A673 (cell line): ENCODE results near the gene FUT4. TPM values are rescaled to one million over a fixed set of nuclear protein-coding genes. Genes with fewer than 3 reads are reported as not detected.

Source experiments
- BruUV-seq: library from RNA; stranded (reverse); fragments of 400-500 nt; replicated peaks from 2 replicates; lab custom pipeline; 2021; lab: Mats Ljungman, UMichigan
- CTCF ChIA-PET: fragments of 300-600 bp; sonication (Branson Sonifier 250); formaldehyde crosslinking; loops from one replicate; lab custom pipeline; 2022; ENCODE audit warnings: antibody characterized with exemption; lab: Charles Lee
- POLR2A ChIA-PET: fragments of 300-600 bp; sonication (Branson Sonifier 250); formaldehyde crosslinking; loops from one replicate; lab custom pipeline; 2022; ENCODE audit warnings: antibody characterized with exemption; ENCODE audit not compliant: low non-redundant PET; lab: Charles Lee
- DNase-seq: peaks from one replicate; pipeline ENCODE4 v3.0.0-alpha.2; 2015; ENCODE audit warnings: low spot score
- H3K27ac ChIP-seq: fragments of 200-600 bp; sonication (generic); 2 replicates; pipeline ENCODE4 v1.5.1; 2016; ENCODE audit warnings: mixed run types, low read depth, mild to moderate bottlenecking, mixed read lengths, antibody characterized with exemption, low read length; ENCODE audit not compliant: poor library complexity, severe bottlenecking
- H3K27me3 ChIP-seq: fragments of 200-600 bp; sonication (generic); replicated peaks from 2 replicates; pipeline ENCODE4 v1.6.1; 2017; ENCODE audit warnings: mixed run types, low read depth, mild to moderate bottlenecking, mixed read lengths, antibody characterized with exemption, low read length; ENCODE audit not compliant: insufficient read depth, poor library complexity
- H3K36me3 ChIP-seq: fragments of 200-600 bp; sonication (generic); 2 replicates; pipeline ENCODE4 v1.6.1; 2016; ENCODE audit warnings: mixed run types, mild to moderate bottlenecking, mixed read lengths, antibody characterized with exemption, low read length; ENCODE audit not compliant: insufficient read depth, poor library complexity, severe bottlenecking
- H3K4me1 ChIP-seq: fragments of 200-600 bp; sonication (generic); 2 replicates; pipeline ENCODE4 v1.6.1; 2017; ENCODE audit warnings: mixed run types, mild to moderate bottlenecking, mixed read lengths, antibody characterized with exemption, low read length; ENCODE audit not compliant: insufficient read depth, poor library complexity, severe bottlenecking
- H3K4me3 ChIP-seq: fragments of 200-600 bp; sonication (generic); 2 replicates; pipeline ENCODE4 v1.5.1; 2016; ENCODE audit warnings: low read depth, mixed run types, mild to moderate bottlenecking, mixed read lengths, low read length; ENCODE audit not compliant: poor library complexity, severe bottlenecking
- H3K9me3 ChIP-seq: fragments of 200-600 bp; sonication (generic); 2 replicates; pipeline ENCODE4 v1.6.1; 2016; ENCODE audit warnings: mixed run types, low read depth, mild to moderate bottlenecking, mixed read lengths, antibody characterized with exemption, low read length; ENCODE audit not compliant: poor library complexity, severe bottlenecking
- EZH2 ChIP-seq: fragments of 200-600 bp; sonication (generic); IDR thresholded peaks from 2 replicates; pipeline ENCODE4 v1.6.1; 2017; ENCODE audit warnings: borderline replicate concordance, low read depth, mild to moderate bottlenecking, mixed read lengths, antibody characterized with exemption, low read length; ENCODE audit not compliant: poor library complexity, severe bottlenecking
- intact Hi-C: fragments of 100-400 bp; cut with micrococcal nuclease; formaldehyde crosslinking; loops from one replicate; pipeline ENCODE4 v1.10.0; 2022; ENCODE audit not compliant: unreplicated experiment
- total RNA-seq: library from RNA; stranded (reverse); gene quantifications from 2 replicates; pipeline ENCODE4 v1.2.3, GENCODE V29; 2021
- TF ChIP-seq, protein P1 (sequence below): fragments of 300-800, 200-600 bp; sonication (generic); conservative IDR thresholded peaks from 2 replicates; pipeline ENCODE4 v1.5.1; 2017; ENCODE audit warnings: low read depth, mild to moderate bottlenecking, antibody characterized with exemption, low read length, moderate library complexity, mixed read lengths

Gene FUT4
- total RNA-seq, 1 experiment from 2014 or later: 7.7 TPM

DNA sequence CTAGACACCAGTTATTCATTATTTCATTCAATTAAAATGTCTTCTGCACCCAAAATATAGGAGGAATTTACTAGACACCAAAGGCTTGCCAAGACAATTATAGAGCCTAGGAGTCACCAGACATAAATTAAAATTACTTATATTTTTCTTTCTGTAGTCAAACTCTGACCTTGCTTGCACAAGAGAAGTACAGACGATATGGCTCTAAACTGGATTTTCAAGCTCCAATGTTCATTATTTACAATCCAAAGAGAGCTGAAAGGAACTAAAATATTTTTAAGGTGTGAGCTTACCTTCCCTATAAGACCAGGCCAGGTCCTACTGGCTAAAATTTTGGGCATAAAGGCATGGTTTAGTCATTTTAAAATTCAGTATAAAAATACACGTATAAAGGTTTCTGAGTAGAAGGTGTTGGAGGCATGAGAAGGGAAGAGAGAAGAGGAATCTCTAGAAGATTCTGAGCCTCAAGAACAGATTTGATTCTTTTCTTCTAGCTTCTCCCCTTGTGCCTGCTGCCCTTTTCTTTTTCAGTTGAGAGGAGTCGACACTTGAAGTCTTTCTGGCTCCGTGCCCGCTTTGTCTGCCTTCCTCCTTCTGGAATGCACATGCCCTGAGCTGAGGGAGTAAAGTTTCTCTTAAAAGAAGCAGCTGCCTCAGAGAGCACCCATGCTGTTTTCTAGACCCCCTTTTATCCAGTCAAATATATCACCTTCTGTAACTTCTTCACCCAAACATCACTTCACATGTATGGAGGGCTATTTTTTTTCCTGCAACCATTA is 18.0 kb upstream of the FUT4 start:
- POLR2A ChIA-PET: interaction anchor here (0.5 to 0.6 kb wide), 2 partner anchors 15 to 681 kb away, joined by 3 to 4 read pairs; no protein-coding TSS in a partner anchor
- Histone ChIP-seq H3K27ac (no peak overlapping the region), H3K36me3 (no peaks in the 10 kb centered on the region), H3K27me3 (no peaks in the 10 kb centered on the region), H3K4me3 (no peak overlapping the region), H3K9me3 (no peaks in the 10 kb centered on the region), H3K4me1 (no peaks in the 10 kb centered on the region)
- intact Hi-C loops: no loop called here
- no peak for TF ChIP-seq EZH2
- TF ChIP-seq, protein P1, sequence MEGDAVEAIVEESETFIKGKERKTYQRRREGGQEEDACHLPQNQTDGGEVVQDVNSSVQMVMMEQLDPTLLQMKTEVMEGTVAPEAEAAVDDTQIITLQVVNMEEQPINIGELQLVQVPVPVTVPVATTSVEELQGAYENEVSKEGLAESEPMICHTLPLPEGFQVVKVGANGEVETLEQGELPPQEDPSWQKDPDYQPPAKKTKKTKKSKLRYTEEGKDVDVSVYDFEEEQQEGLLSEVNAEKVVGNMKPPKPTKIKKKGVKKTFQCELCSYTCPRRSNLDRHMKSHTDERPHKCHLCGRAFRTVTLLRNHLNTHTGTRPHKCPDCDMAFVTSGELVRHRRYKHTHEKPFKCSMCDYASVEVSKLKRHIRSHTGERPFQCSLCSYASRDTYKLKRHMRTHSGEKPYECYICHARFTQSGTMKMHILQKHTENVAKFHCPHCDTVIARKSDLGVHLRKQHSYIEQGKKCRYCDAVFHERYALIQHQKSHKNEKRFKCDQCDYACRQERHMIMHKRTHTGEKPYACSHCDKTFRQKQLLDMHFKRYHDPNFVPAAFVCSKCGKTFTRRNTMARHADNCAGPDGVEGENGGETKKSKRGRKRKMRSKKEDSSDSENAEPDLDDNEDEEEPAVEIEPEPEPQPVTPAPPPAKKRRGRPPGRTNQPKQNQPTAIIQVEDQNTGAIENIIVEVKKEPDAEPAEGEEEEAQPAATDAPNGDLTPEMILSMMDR: no peak
- peak; percentile 82 for DNase-seq
- CTCF ChIA-PET: no interaction called here
- BruUV-seq: no TSS peak

DNA sequence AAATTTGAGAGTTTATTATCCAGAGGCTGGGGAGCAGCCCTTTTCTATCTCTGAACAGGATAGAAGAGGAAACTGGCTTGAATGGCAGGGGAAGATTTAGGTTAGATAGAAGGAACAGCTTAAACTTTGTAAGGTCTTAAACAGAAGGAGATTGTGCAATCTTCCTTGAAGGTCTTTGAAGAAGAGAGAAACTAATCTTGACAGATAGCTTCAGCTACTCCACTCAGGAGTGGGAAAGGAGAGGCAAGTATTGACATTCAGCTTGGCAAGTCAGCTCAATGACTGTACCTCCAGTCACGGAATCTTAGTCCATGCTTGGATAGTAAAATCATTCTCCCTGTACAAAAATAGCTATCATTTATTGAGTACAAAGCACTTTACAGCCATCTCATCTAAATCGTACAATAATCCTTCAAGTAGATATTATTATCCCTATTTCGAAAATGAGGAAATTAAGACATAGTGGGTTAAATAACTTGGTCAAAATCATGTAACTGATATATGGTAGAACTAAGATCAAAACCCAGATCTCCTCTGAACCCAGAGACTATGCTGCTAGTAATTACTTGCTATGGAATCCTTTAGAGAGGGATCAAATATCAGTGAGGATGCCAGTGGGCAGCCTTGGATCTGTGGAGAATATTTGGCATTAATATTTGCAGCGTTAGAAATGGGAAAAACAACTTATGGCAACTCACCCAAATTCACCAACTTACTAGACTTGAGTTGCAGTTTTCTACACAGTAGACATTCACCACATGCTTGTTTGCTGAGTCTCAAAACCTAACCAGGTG is 16.9 kb upstream of the FUT4 start:
- intact Hi-C loops: no loop called here
- DNase-seq: peak; percentile 17
- POLR2A ChIA-PET: no interaction called here

DNA sequence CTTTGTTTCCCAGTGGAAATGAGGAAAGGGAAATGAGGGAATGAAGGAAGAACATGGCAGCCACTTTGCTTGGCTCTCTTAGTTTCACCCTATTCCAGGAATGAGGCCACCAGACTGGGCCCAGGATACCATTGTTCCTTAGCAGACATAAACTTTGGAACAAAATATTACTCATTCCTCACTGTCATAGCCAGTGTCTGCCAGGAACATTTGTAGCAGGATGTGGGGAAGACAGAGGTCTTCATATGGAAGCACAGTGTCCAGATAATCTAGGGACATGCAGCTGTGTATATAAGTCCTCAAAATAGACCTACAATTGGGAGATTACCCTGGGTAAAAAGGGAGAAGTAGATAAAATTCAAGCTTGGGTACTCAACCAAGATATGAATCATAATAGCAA is 15.2 kb upstream of the FUT4 start:
- Histone ChIP-seq H3K4me3 (no peak overlapping the region), H3K27me3 (no peaks in the 10 kb centered on the region), H3K36me3 (no peaks in the 10 kb centered on the region), H3K4me1 (no peaks in the 10 kb centered on the region), H3K27ac (no peak overlapping the region), H3K9me3 (no peaks in the 10 kb centered on the region)
- BruUV-seq: no TSS peak
- POLR2A ChIA-PET: no interaction called here
- DNase-seq: no peak
- CTCF ChIA-PET: no interaction called here
- intact Hi-C loops: no loop called here
- no peak for TF ChIP-seq EZH2
- TF ChIP-seq, protein P1: no peak

More for the DNA sequence above, 16.9 kb upstream of the FUT4 start:
- Histone ChIP-seq H3K27me3 (no peaks in the 10 kb centered on the region), H3K36me3 (no peaks in the 10 kb centered on the region), H3K9me3 (no peaks in the 10 kb centered on the region), H3K4me3 (no peak overlapping the region), H3K27ac (no peak overlapping the region), H3K4me1 (no peaks in the 10 kb centered on the region)
- TF ChIP-seq, protein P1: no peak
- no peak for TF ChIP-seq EZH2
- BruUV-seq: no TSS peak
- CTCF ChIA-PET: no interaction called here
